HG03280 (cell line): ENCODE data around the gene LTBR.

Experiments
- ATAC-seq: cut with Tn5 transposase; IDR thresholded peaks from one replicate; pipeline ENCODE4 v1.9.1; 2021; ENCODE audit warnings: mild to moderate bottlenecking, moderate library complexity; ENCODE audit not compliant: unreplicated experiment

Gene LTBR

DNA sequence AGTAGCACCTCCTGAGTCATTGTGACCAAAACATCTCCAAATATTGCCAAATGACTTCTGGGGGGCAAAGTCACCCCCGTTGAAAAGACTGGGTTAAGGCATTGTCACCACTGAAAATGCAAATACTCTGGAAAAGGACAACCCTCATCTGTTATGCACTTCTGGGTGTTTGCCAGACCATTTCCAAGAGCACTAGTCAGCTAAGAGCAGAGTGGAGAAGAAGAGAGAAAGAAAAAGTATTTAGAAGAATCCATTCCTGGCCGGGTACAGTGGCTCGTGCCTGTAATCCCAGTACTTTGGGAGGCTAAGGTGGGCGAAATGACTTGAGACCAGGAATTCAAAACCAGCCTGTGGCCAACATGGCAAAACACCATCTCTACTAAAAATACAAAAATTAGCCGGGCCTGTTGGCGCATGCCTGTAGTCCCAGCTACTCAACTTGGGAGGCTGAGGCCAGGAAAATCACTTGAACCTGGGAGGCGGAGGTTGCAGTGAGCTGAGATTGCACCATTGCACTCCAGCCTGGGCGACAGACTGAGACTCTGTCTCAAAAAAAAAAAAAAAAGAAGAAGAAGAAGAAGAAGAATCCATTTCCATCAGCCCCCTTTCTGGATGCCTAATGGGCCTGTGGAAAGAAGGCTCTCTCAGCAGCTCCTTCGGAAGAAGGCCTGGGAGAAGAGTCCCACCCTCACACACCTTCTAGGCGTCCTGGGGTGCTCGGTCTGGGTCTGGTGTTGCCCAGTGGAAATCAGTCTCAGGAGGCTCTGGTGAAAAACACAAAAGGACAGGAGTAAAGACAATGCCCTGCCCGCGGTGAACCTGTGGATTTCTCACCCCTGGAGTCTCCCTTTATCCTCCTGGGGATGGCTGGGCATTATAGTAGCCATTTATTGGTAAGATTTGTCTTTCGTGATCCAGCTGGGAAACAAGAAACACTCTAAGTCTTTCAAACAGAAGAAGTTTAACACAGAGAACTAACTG, 3.5 kb upstream of the LTBR start:
- no peak for ATAC-seq

GRCh38 chr12:6382371-6382770, 1.6 kb upstream of the LTBR start:
- ATAC-seq = no peak

GRCh38 chr12:6382982-6383381, 980 bp upstream of the LTBR start:
- ATAC-seq = no peak

DNA sequence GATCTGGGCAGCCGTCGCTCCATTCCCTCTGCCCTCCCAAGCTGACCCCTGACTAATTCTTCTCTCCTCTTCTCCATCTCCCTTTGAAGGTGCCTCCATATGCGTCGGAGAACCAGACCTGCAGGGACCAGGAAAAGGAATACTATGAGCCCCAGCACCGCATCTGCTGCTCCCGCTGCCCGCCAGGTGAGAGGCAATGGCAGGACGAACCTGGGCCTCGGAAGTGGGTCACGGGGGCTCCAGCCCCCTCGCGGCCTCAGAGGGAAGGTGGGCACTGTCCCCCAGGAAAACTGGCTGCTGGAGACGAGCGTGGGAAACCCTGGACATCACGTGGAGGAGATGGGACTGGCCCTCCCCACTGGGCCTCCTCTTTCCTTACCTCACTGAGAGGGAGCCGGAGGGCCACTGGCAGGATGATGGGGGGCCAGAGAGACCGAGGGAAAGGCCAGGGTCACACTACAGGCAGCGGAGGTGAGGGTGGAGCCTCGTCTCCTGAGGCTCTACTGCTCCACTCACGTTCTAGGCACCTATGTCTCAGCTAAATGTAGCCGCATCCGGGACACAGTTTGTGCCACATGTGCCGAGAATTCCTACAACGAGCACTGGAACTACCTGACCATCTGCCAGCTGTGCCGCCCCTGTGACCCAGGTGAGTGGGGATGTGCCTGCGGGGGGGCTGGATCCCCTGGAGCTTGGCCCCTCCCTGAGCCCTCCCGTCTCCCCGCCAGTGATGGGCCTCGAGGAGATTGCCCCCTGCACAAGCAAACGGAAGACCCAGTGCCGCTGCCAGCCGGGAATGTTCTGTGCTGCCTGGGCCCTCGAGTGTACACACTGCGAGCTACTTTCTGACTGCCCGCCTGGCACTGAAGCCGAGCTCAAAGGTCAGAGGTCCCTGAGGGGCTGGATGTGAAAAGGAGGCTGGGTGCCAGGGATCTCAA, 806 bp downstream of the LTBR start:
- no peak for ATAC-seq

DNA sequence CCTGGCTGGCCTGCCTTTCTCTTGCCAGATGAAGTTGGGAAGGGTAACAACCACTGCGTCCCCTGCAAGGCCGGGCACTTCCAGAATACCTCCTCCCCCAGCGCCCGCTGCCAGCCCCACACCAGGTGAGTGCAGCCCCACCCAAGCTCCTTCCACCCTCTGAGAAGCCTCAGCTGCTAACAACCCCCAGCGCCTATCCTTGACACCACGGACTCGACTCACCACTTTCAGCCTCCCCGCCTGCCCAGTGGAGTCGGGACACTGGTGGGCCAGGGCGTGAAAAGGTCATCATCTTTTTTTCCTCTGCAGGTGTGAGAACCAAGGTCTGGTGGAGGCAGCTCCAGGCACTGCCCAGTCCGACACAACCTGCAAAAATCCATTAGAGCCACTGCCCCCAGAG, 2.1 kb downstream of the LTBR start:
- no peak for ATAC-seq

DNA sequence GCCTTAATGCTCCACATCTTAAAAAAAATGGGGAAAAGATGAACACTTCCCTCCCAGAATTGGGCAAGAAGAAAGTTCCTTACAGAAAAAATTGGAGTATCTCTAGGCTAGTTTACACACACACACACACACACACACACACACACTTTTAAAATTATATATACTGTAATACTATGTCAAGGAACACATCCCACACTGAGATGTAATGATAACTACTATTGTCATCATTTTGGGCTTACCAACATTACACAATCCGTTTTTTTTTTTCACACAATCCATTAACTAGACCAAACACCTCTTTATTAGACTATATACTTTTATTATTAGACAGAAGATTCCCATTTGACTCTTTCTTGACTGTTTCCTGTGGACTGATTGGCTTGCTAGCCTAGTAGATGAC, 2.5 kb downstream of the LTBR start:
- no peak for ATAC-seq

DNA sequence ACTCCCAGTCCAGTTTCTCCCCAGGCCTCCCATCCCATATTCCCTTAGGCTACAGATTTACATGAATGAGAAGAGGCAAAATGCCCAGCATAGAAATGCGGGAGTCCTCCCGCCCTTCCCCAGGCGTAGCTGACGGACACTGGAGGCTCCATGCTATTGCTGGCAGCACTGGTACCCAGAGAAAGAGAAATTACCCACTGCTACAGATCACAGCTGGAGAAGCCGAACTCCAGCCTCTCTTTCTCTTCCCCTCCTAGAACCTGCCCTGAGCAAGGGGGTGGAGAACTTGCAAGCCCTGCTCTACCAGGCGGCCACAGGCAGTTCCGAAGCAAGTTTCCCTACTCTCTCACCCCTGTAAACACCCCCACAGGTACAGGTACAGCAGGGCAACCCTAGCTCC, 3.6 kb downstream of the LTBR start:
- no peak for ATAC-seq

- ATAC-seq = no peak
Measured at GRCh38 chr12:6390084-6390799, 6.3 kb downstream of the LTBR start.

DNA sequence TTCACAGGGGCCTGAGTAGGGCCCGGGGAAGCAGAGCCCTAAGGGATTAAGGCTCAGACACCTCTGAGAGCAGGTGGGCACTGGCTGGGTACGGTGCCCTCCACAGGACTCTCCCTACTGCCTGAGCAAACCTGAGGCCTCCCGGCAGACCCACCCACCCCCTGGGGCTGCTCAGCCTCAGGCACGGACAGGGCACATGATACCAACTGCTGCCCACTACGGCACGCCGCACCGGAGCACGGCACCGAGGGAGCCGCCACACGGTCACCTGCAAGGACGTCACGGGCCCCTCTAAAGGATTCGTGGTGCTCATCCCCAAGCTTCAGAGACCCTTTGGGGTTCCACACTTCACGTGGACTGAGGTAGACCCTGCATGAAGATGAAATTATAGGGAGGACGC, 7.1 kb downstream of the LTBR start:
- ATAC-seq = no peak

GRCh38 chr12:6392504-6392903, 8.5 kb downstream of the LTBR start:
- ATAC-seq = no peak

GRCh38 chr12:6393109-6393508, 9.1 kb downstream of the LTBR start:
- no peak for ATAC-seq

- ATAC-seq = no peak
Measured at GRCh38 chr12:6394398-6394797, 10.4 kb downstream of the LTBR start.

GRCh38 chr12:6396031-6396430, 12.1 kb downstream of the LTBR start:
- no peak for ATAC-seq

- no peak for ATAC-seq
Measured at GRCh38 chr12:6399884-6400644, 16.1 kb downstream of the LTBR start.

DNA sequence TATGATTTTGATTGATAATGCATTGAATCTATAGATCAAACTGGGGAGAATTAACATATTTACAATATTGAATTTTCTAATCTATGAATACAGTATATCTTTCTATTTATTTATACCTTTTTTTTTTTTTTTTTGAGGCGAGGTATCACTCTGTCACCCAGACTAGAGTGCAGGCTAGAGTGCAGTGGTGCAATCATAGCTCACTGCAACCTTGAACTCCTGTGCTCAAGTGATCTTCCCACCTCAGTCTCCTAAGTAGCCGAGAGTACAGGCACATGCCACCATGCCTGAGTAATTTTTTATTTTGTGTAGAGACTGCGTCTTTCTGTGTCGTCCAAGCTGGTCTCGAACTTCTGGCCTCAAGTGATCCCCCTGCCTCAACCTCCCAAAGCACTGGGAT, 20.4 kb downstream of the LTBR start:
- no peak for ATAC-seq

GRCh38 chr12:6405963-6406362, 22.0 kb downstream of the LTBR start:
- no peak for ATAC-seq

- no peak for ATAC-seq
Measured at GRCh38 chr12:6407236-6407954, 23.4 kb downstream of the LTBR start.

- ATAC-seq = no peak
Measured at GRCh38 chr12:6416596-6416995, 32.6 kb downstream of the LTBR start.

- ATAC-seq = no peak
Measured at GRCh38 chr12:6418796-6419195, 34.8 kb downstream of the LTBR start.

- no peak for ATAC-seq
Measured at GRCh38 chr12:6420364-6420763, 36.4 kb downstream of the LTBR start.
